HepG2 (cell line): ENCODE data around the gene ITIH6. TPM values are rescaled to one million over a fixed set of nuclear protein-coding genes. Genes with fewer than 3 reads are reported as not detected.
A peak's percentile ranks its signal among the peaks of the same experiment; 100 is the strongest.
"Not testable (repeated sequence)": the region's sequence is repeated elsewhere in the genome, so short reads cannot be mapped to it uniquely, and the experiment has no call there.

Experiments
- ATAC-seq: fragments of 200-7000 bp; cut with Tn5 transposase; 3 replicates; pipeline ENCODE4 v1.9.1; 2020; ENCODE audit warnings: mild to moderate bottlenecking, moderate library complexity
- BruUV-seq: library from RNA; stranded (reverse); fragments of 400-500 nt; replicated peaks from 2 replicates; lab custom pipeline; 2021; lab: Mats Ljungman, UMichigan
- CTCF ChIA-PET: fragments of 300-600 bp; formaldehyde crosslinking; extraction: SDS; loops from one replicate; lab custom pipeline; 2021; ENCODE audit warnings: low total read pairs, inconsistent platforms, low intra/inter-chr PET ratio; lab: Yijun Ruan, JAX
- POLR2A ChIA-PET: fragments of 350-600 bp; sonication (Branson Sonifier 250); formaldehyde crosslinking; loops from one replicate; lab custom pipeline; 2020; ENCODE audit warnings: antibody characterized with exemption, inconsistent platforms; lab: Yijun Ruan, JAX
- DNase-seq: peaks from one replicate; pipeline ENCODE4 v3.0.0-alpha.2; 2015; ENCODE audit warnings: low spot score
- FAIRE-seq: peaks from 3 replicates; lab custom pipeline; 2011; peaks lifted over from hg19 to GRCh38; lab: Jason Lieb, UNC
- H2AFZ ChIP-seq: one replicate; pipeline ENCODE4 v1.6.1; 2011; ENCODE audit warnings: low read length, inconsistent platforms
- H3K27ac ChIP-seq: fragments of 300-600 bp; 3 replicates; pipeline ENCODE4 v1.8.0; 2011; ENCODE audit warnings: mixed run types, mild to moderate bottlenecking, mixed read lengths, low read length, inconsistent platforms; ENCODE audit not compliant: insufficient read depth; ENCODE audit errors: extremely low read length
- H3K27me3 ChIP-seq, 2 experiments: fragments of 200-600 bp in 1 of 2; 2 replicates in 1 of 2; 3 replicates in 1 of 2; pipeline versions ENCODE4 v1.6.0 to v1.8.0; 2011; ENCODE audit warnings: low read length in 2 of 2, mild to moderate bottlenecking in 2 of 2, moderate library complexity in 2 of 2, inconsistent platforms in 1 of 2; ENCODE audit not compliant: insufficient read depth in 2 of 2, control insufficient read depth in 1 of 2
- H3K36me3 ChIP-seq, 2 experiments: fragments of 200-600 bp in 1 of 2; replicated peaks in 1 of 2; 2 replicates in 1 of 2; 3 replicates in 1 of 2; pipeline versions ENCODE4 v1.5.1 to v1.8.0; 2011; ENCODE audit warnings: low read length in 2 of 2, inconsistent platforms in 1 of 2; ENCODE audit not compliant: insufficient read depth in 2 of 2, control insufficient read depth in 1 of 2
- H3K4me1 ChIP-seq: 2 replicates; pipeline ENCODE4 v1.5.1; 2012; ENCODE audit warnings: low read length, inconsistent platforms; ENCODE audit not compliant: insufficient read depth
- H3K4me2 ChIP-seq: 2 replicates; pipeline ENCODE4 v1.6.0; 2011; ENCODE audit warnings: low read depth, low read length, inconsistent platforms
- H3K4me3 ChIP-seq, 3 experiments: fragments of 200-600 bp in 1 of 3; sonication (generic), shearing (Covaris generic) in 1 of 3; replicated peaks in 1 of 3; 2 replicates each; pipeline ENCODE4 v1.5.1; 2011 to 2016; ENCODE audit warnings: low read length in 3 of 3, inconsistent platforms in 2 of 3, low read depth in 2 of 3, mild to moderate bottlenecking in 2 of 3, control low read depth in 1 of 3, mixed read lengths in 1 of 3; ENCODE audit not compliant: insufficient read depth in 1 of 3
- H3K79me2 ChIP-seq: one replicate; pipeline ENCODE4 v1.6.1; 2011; ENCODE audit warnings: low read length, inconsistent platforms; ENCODE audit not compliant: insufficient read depth
- H3K9ac ChIP-seq: 2 replicates; pipeline ENCODE4 v1.6.0; 2011; ENCODE audit warnings: mild to moderate bottlenecking, low read depth, low read length, inconsistent platforms; ENCODE audit not compliant: insufficient read depth
- H3K9me3 ChIP-seq: 2 replicates; pipeline ENCODE4 v1.5.1; 2012; ENCODE audit warnings: mild to moderate bottlenecking, low read length
- H4K20me1 ChIP-seq: 2 replicates; pipeline ENCODE4 v1.6.0; 2011; ENCODE audit warnings: inconsistent platforms, mild to moderate bottlenecking, low read length, moderate library complexity; ENCODE audit not compliant: insufficient read depth
- FOXA1 ChIP-seq, 2 experiments: fragments of 450-650 bp in 1 of 2; sonication (generic) in 1 of 2; formaldehyde crosslinking in 1 of 2; IDR thresholded peaks; 2 replicates each; pipeline versions ENCODE4 v1.4.0 to v1.6.1; 2016 to 2020; ENCODE audit warnings: missing genetic modification reagents in 1 of 2
- FOXA3 ChIP-seq: IDR thresholded peaks from 2 replicates; pipeline ENCODE4 v1.6.1; 2016; ENCODE audit warnings: missing genetic modification reagents, missing compliant biosample characterization
- WGBS: methylation state at CpG from one replicate; pipeline ENCODE4 v1.1.6; 2017; ENCODE audit warnings: low lambda C conversion rate; 5-methylcytosine and 5-hydroxymethylcytosine counted together
- in situ Hi-C: cut with HindIII; loops from 2 replicates; pipeline ENCODE4 v1.10.0; 2017; ENCODE audit warnings: low pct_unique_long_range_greater_than_20kb; ENCODE audit not compliant: extremely low pct_ligation_motif_present
- intact Hi-C: fragments of 100-400 bp; cut with micrococcal nuclease; formaldehyde crosslinking; loops from one replicate; pipeline ENCODE4 v1.10.0; 2022; ENCODE audit not compliant: unreplicated experiment
- polyA plus RNA-seq, 8 experiments: library from polyadenylated mRNA; depleted of rRNA in 3 of 8; stranded (reverse) in 7 of 8; unstranded in 1 of 8; fragments of >200 nt; fragmentation: Illumina TruSeq in 4 of 8; extraction: Trizol in 4 of 8; gene quantifications; 2 replicates each; pipeline versions ENCODE4 v1.2.1 to v1.2.3, GENCODE V29; 2011 to 2016; ENCODE audit warnings: low read depth in 4 of 8, missing spikeins in 1 of 8, mixed read lengths in 1 of 8; ENCODE audit not compliant: insufficient read depth in 1 of 8
- total RNA-seq, 5 experiments: library from RNA; depleted of rRNA; stranded (reverse); fragments of >200 nt; fragmentation: Illumina TruSeq; extraction: Trizol; gene quantifications; 2 replicates each; pipeline ENCODE4 v1.2.3, GENCODE V29; 2016; ENCODE audit warnings: low read depth in 1 of 5
- TF ChIP-seq, protein P1 (sequence below): sonication (generic); formaldehyde crosslinking; IDR thresholded peaks from 2 replicates; pipeline ENCODE4 v1.4.0; 2020; ENCODE audit warnings: missing genetic modification reagents, borderline replicate concordance

The ITIH6 gene
- total and polyA plus RNA-seq, 2 of the 13 experiments (the other 11 are each of a cell fraction or from before 2014, with no cell fraction given), result not detected

DNA sequence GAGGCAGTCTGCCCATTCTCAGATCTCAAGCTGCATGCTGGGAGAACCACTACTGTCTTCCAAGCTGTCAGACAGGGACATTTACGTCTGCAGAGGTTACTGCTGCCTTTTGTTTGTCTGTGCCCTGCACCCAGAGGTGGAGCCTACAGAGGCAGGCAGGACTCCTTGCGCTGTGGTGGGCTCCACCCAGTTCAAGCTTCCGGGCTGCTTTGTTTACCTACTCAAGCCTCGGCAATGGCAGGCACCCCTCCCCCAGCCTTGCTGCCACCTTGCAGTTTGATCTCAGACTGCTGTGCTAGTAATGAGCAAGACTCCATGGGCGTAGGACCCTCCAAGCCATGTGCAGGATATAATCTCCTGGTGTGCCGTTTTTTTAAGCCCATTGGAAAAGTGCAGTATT is 59.5 kb downstream of the ITIH6 start:
- ATAC-seq; H3K36me3 ChIP-seq; H3K4me2 ChIP-seq; H3K4me3 ChIP-seq; H3K27me3 ChIP-seq; H3K9me3 ChIP-seq; H2AFZ ChIP-seq; H3K9ac ChIP-seq; CTCF ChIA-PET; POLR2A ChIA-PET; H3K79me2 ChIP-seq; BruUV-seq; FAIRE-seq; DNase-seq; H3K4me1 ChIP-seq; intact Hi-C loops; H4K20me1 ChIP-seq; H3K27ac ChIP-seq; in situ Hi-C loops; TF ChIP-seq FOXA1 (IDR thresholded peaks at IDR 0.05): not testable (repeated sequence)
- WGBS, result no CpG with 5 or more reads among the region's 6 CpGs
- TF ChIP-seq FOXA1 (CRISPR knock-in tag; IDR thresholded peaks at IDR 0.05) (0 out of 2 replicates have a peak, but pooled peaks have one; percentile 8), FOXA3 (CRISPR knock-in tag) (0 out of 2 replicates have a peak, but pooled peaks have one; percentile 10)
- TF ChIP-seq, protein P1, sequence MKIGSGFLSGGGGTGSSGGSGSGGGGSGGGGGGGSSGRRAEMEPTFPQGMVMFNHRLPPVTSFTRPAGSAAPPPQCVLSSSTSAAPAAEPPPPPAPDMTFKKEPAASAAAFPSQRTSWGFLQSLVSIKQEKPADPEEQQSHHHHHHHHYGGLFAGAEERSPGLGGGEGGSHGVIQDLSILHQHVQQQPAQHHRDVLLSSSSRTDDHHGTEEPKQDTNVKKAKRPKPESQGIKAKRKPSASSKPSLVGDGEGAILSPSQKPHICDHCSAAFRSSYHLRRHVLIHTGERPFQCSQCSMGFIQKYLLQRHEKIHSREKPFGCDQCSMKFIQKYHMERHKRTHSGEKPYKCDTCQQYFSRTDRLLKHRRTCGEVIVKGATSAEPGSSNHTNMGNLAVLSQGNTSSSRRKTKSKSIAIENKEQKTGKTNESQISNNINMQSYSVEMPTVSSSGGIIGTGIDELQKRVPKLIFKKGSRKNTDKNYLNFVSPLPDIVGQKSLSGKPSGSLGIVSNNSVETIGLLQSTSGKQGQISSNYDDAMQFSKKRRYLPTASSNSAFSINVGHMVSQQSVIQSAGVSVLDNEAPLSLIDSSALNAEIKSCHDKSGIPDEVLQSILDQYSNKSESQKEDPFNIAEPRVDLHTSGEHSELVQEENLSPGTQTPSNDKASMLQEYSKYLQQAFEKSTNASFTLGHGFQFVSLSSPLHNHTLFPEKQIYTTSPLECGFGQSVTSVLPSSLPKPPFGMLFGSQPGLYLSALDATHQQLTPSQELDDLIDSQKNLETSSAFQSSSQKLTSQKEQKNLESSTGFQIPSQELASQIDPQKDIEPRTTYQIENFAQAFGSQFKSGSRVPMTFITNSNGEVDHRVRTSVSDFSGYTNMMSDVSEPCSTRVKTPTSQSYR (CRISPR knock-in tag), result peak; percentile 58

DNA sequence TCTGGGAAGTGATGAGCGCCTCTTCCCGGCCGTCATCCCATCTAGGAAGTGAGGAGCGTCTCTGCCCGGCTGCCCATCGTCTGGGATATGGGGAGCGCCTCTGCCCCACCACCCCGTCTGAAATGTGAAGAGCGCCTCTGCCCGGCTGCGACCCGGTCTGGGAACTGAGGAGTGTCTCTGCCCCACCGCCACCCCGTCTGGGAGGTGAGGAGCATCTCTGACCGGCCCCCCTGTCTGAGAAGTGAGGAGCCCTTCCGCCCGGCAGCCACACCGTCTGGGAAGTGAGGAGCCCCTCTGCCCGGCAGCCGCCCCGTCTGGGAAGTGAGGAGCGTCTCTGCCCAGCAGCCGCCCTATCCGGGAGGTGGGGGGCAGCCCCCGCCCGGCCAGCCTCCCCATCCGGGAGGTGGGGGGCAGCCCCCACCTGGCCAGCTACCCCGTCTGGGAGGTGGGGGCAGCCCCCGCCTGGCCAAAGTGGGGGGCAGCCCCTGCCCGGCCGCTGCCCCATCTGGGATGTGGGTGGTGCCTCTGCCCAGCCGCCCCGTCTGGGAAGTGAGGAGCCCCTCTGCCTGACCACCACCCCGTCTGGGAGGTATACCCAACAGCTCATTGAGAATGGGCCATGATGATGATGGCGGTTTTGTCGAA is 61.6 kb downstream of the ITIH6 start:
- CTCF ChIA-PET, FAIRE-seq, H3K27ac ChIP-seq, POLR2A ChIA-PET, H3K4me3 ChIP-seq, H3K27me3 ChIP-seq, BruUV-seq, H3K9ac ChIP-seq, H2AFZ ChIP-seq, H3K79me2 ChIP-seq, in situ Hi-C loops, H4K20me1 ChIP-seq, H3K4me2 ChIP-seq, H3K36me3 ChIP-seq, ATAC-seq, H3K4me1 ChIP-seq, DNase-seq, H3K9me3 ChIP-seq, intact Hi-C loops: not testable (repeated sequence)
- WGBS, result 86% methylated on average over 7 of the region's 36 CpGs
